Stomach (tissue), 4 donors: ENCODE measurements around the gene DBNDD1.

ENCODE experiments used
- EP300 ChIP-seq: sonication (generic); formaldehyde crosslinking; IDR thresholded peaks from one replicate; pipeline ENCODE4 v1.6.1; 2017; ENCODE audit warnings: antibody characterized with exemption
- POLR2A ChIP-seq, 4 donors: fragments of 450-650 bp; IDR thresholded peaks; one replicate each; pipeline ENCODE4 v1.6.1; 2016; ENCODE audit warnings: antibody characterized with exemption in 4 of 4, control low read depth in 2 of 4, mild to moderate bottlenecking in 1 of 4, moderate library complexity in 1 of 4
- POLR2AphosphoS5 ChIP-seq, 3 donors: sonication (generic); formaldehyde crosslinking; IDR thresholded peaks; one replicate each; pipeline ENCODE4 v1.6.1; 2016; ENCODE audit warnings: antibody characterized with exemption in 3 of 3
- TF ChIP-seq, protein P1 (sequence below), 7 experiments: fragments of 450-650 bp in 4 of 7; fragments of 200-600 bp in 3 of 7; sonication (generic) in 3 of 7; IDR thresholded peaks; one replicate each; pipeline ENCODE4 v1.5.1; 2016 to 2019; ENCODE audit warnings: antibody characterized with exemption in 7 of 7, control low read depth in 2 of 7, mild to moderate bottlenecking in 1 of 7

- TF ChIP-seq EP300 (no peak), POLR2A (IDR thresholded peaks at IDR 0.05) (no peak), POLR2AphosphoS5 (IDR thresholded peaks at IDR 0.05) (no peak)
- TF ChIP-seq, protein P1, sequence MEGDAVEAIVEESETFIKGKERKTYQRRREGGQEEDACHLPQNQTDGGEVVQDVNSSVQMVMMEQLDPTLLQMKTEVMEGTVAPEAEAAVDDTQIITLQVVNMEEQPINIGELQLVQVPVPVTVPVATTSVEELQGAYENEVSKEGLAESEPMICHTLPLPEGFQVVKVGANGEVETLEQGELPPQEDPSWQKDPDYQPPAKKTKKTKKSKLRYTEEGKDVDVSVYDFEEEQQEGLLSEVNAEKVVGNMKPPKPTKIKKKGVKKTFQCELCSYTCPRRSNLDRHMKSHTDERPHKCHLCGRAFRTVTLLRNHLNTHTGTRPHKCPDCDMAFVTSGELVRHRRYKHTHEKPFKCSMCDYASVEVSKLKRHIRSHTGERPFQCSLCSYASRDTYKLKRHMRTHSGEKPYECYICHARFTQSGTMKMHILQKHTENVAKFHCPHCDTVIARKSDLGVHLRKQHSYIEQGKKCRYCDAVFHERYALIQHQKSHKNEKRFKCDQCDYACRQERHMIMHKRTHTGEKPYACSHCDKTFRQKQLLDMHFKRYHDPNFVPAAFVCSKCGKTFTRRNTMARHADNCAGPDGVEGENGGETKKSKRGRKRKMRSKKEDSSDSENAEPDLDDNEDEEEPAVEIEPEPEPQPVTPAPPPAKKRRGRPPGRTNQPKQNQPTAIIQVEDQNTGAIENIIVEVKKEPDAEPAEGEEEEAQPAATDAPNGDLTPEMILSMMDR (IDR thresholded peaks at IDR 0.05), result no peak
These were observed 42.2 kb upstream of the DBNDD1 start for GRCh38 chr16:90061437-90061836.
